Heart left ventricle (tissue), 13 donors: ENCODE results near the gene KL.

ENCODE experiments used
- POLR2A ChIP-seq, 2 donors: fragments of 450-650 bp; IDR thresholded peaks; one replicate each; pipeline ENCODE4 v1.6.1; 2017; ENCODE audit warnings: antibody characterized with exemption in 2 of 2, mild to moderate bottlenecking in 2 of 2, moderate library complexity in 2 of 2
- TF ChIP-seq, protein P1 (sequence below), 12 donors: fragments of 200-600 bp; sonication (generic) in 4 of 12; IDR thresholded peaks; one replicate each; pipeline versions ENCODE4 v1.5.0 to v1.8.0; 2018 to 2022; ENCODE audit warnings: antibody characterized with exemption in 12 of 12, mild to moderate bottlenecking in 5 of 12
- donor health status: ischemic (EF 13 %, LVEDD 7.1; RV severe dilation, severe dysfunction).
- donor health status: DM: no; HTN: yes; CAD: no.
- donor health status: DM: no; HTN: no; CAD: no.
- donor health status: ischemic (EF 25% LVEDD 6.9; RV normal size, moderate dysfunction).
- donor health status: ischemic (EF 25% LVEDD 5.7; RV mildly dilated, moderate dysfunction).
- donor health status: ischemic (EF 35%, LVEDD 5.7; RV mildly dilated, moderate dysfunction).
- donor health status: nonischemic (EF 11% LVEDD 7.7; RV severe dilation, severe dysfunction).
- donor health status: DM: yes; HTN: yes; CAD: no.
- donor health status: PGD.
- donor health status: ischemic (EF 29% LVEDD 5.4; RV normal size, mild dysfunction).
- donor health status: nonischemic (EF 23%, LVEDD 6.1; RV moderate dilation, normal function).

- TF ChIP-seq, protein P1, sequence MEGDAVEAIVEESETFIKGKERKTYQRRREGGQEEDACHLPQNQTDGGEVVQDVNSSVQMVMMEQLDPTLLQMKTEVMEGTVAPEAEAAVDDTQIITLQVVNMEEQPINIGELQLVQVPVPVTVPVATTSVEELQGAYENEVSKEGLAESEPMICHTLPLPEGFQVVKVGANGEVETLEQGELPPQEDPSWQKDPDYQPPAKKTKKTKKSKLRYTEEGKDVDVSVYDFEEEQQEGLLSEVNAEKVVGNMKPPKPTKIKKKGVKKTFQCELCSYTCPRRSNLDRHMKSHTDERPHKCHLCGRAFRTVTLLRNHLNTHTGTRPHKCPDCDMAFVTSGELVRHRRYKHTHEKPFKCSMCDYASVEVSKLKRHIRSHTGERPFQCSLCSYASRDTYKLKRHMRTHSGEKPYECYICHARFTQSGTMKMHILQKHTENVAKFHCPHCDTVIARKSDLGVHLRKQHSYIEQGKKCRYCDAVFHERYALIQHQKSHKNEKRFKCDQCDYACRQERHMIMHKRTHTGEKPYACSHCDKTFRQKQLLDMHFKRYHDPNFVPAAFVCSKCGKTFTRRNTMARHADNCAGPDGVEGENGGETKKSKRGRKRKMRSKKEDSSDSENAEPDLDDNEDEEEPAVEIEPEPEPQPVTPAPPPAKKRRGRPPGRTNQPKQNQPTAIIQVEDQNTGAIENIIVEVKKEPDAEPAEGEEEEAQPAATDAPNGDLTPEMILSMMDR (IDR thresholded peaks at IDR 0.05): no peak
- TF ChIP-seq POLR2A (IDR thresholded peaks at IDR 0.05): no peak
Observed at GRCh38 chr13:33072282-33072681, 56.1 kb downstream of the KL start.
